ENCODE data around the gene THEM4. TPM values are rescaled to one million over a fixed set of nuclear protein-coding genes. Genes with fewer than 3 reads are reported as not detected.

The THEM4 gene
- total RNA-seq, 3 donors from 2014 or later (not counting 1 experiment from before 2014, with no cell fraction given) = 11.9 to 16.2 (median 15.5) TPM

GRCh38 chr1:151936653-151937052, 27.3 kb upstream of the THEM4 start:
- no peaks in the 10 kb centered on the region for H3K27me3 ChIP-seq (ENCODE audit: control insufficient read depth, insufficient read depth, low read length)
- TF ChIP-seq CTCF (IDR thresholded peaks at IDR 0.05) = no peak
- no peak for DNase-seq
- no peak overlapping the region for H3K4me3 ChIP-seq (ENCODE audit: low read length)
- no peaks in the 10 kb centered on the region for H3K9me3 Mint-ChIP-seq
- no peak for ATAC-seq
- H3K36me3 ChIP-seq (ENCODE audit: control insufficient read depth, insufficient read depth, low read length) = no peaks in the 10 kb centered on the region
- 82% methylated on average over 7 of the region's 7 CpGs for WGBS (ENCODE audit: insufficient coverage)
- H3K4me1 Mint-ChIP-seq = peaks cover 0 to 11% of the 10 kb centered on the region in 2 donors
- H3K27ac ChIP-seq (ENCODE audit: low read length) = no peak overlapping the region
- no peak overlapping the region for H3K27ac Mint-ChIP-seq
- H3K4me1 ChIP-seq (ENCODE audit: control insufficient read depth, insufficient read depth, low read length) = no peaks in the 10 kb centered on the region
- no peaks in the 10 kb centered on the region for H3K9me3 ChIP-seq (ENCODE audit: control insufficient read depth, insufficient read depth, low read length)
- H3K4me3 Mint-ChIP-seq = no peak overlapping the region
- H3K27me3 Mint-ChIP-seq (ENCODE audit: low read depth in 2 of 2) = peaks cover 8 to 13% of the 10 kb centered on the region in 2 donors
- intact Hi-C loops (cut with micrococcal nuclease) = no loop called here
- no peaks in the 10 kb centered on the region for H3K36me3 Mint-ChIP-seq

- DNase-seq (no peak), ATAC-seq (no peak)
- Histone ChIP-seq H3K36me3 (ENCODE audit: control insufficient read depth, insufficient read depth, low read length) (no peaks in the 10 kb centered on the region), H3K9me3 (ENCODE audit: control insufficient read depth, insufficient read depth, low read length) (no peaks in the 10 kb centered on the region), H3K27ac (ENCODE audit: low read length) (no peak overlapping the region), H3K4me1 (ENCODE audit: control insufficient read depth, insufficient read depth, low read length) (no peaks in the 10 kb centered on the region), H3K4me3 (ENCODE audit: low read length) (no peak overlapping the region), H3K27me3 (ENCODE audit: control insufficient read depth, insufficient read depth, low read length) (no peaks in the 10 kb centered on the region)
- no peak for TF ChIP-seq CTCF (IDR thresholded peaks at IDR 0.05)
- H3K36me3 Mint-ChIP-seq = no peaks in the 10 kb centered on the region
- no peak overlapping the region for H3K27ac Mint-ChIP-seq
- peaks cover 8 to 9% of the 10 kb centered on the region in 2 donors for H3K27me3 Mint-ChIP-seq (ENCODE audit: low read depth in 2 of 2)
- H3K4me1 Mint-ChIP-seq = peaks cover 0 to 6% of the 10 kb centered on the region in 2 donors
- no peak overlapping the region for H3K4me3 Mint-ChIP-seq
- intact Hi-C loops (cut with micrococcal nuclease) = loop anchor here (2.0 kb wide), 1 partner anchor 35 kb away; no protein-coding TSS in a partner anchor
- WGBS (ENCODE audit: insufficient coverage) = 66% methylated on average over 2 of the region's 2 CpGs
- no peaks in the 10 kb centered on the region for H3K9me3 Mint-ChIP-seq
Observed at GRCh38 chr1:151935894-151936602, 26.7 kb upstream of the THEM4 start.

- intact Hi-C loops (cut with micrococcal nuclease) = loop anchor here (2.0 kb wide), 1 partner anchor 36 kb away; no protein-coding TSS in a partner anchor
- Mint-ChIP-seq H3K27me3 (ENCODE audit: low read depth in 2 of 2) (peaks cover 8 to 9% of the 10 kb centered on the region in 2 donors), H3K9me3 (no peaks in the 10 kb centered on the region), H3K27ac (no peak overlapping the region), H3K4me3 (no peak overlapping the region), H3K36me3 (no peaks in the 10 kb centered on the region), H3K4me1 (peaks cover 0 to 5% of the 10 kb centered on the region in 2 donors)
- Histone ChIP-seq H3K27me3 (ENCODE audit: control insufficient read depth, insufficient read depth, low read length) (no peaks in the 10 kb centered on the region), H3K4me1 (ENCODE audit: control insufficient read depth, insufficient read depth, low read length) (no peaks in the 10 kb centered on the region), H3K27ac (ENCODE audit: low read length) (no peak overlapping the region), H3K9me3 (ENCODE audit: control insufficient read depth, insufficient read depth, low read length) (no peaks in the 10 kb centered on the region), H3K4me3 (ENCODE audit: low read length) (no peak overlapping the region), H3K36me3 (ENCODE audit: control insufficient read depth, insufficient read depth, low read length) (no peaks in the 10 kb centered on the region)
- ATAC-seq (no peak), DNase-seq (no peak)
- WGBS (ENCODE audit: insufficient coverage) = 82% methylated on average over 2 of the region's 3 CpGs
- no peak for TF ChIP-seq CTCF (IDR thresholded peaks at IDR 0.05)
Observed at GRCh38 chr1:151935154-151935553, 25.8 kb upstream of the THEM4 start.
